ENCODE data around the gene UNC5C. TPM values are rescaled to one million over a fixed set of nuclear protein-coding genes. Genes with fewer than 3 reads are reported as not detected.

UNC5C gene
- total RNA-seq, 1 donor from 2014 or later, result 2.0 TPM

DNA sequence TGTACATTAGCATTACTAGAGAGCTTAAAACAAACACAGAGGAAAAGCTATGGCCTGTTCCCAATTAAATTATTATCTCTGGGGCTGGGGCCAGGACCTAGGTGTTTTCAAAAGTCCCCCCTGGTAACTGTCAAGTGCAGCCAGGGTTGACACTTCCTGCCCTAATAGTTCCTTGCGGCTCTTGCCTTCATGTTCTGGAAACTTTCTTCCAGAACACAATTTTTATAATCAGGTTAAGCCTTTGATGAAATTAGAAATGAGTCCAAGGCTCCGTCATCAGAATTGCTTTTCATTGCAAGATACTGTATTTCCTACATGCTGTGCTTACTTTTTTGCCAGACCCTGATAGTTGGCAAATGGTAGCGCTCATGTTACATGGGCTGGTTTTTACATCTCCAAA, 229.6 kb downstream of the UNC5C start:
- TF ChIP-seq, protein P1, sequence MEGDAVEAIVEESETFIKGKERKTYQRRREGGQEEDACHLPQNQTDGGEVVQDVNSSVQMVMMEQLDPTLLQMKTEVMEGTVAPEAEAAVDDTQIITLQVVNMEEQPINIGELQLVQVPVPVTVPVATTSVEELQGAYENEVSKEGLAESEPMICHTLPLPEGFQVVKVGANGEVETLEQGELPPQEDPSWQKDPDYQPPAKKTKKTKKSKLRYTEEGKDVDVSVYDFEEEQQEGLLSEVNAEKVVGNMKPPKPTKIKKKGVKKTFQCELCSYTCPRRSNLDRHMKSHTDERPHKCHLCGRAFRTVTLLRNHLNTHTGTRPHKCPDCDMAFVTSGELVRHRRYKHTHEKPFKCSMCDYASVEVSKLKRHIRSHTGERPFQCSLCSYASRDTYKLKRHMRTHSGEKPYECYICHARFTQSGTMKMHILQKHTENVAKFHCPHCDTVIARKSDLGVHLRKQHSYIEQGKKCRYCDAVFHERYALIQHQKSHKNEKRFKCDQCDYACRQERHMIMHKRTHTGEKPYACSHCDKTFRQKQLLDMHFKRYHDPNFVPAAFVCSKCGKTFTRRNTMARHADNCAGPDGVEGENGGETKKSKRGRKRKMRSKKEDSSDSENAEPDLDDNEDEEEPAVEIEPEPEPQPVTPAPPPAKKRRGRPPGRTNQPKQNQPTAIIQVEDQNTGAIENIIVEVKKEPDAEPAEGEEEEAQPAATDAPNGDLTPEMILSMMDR (IDR thresholded peaks at IDR 0.05; ENCODE audit: borderline replicate concordance), result no peak
- no peaks in the 10 kb centered on the region for H3K27me3 ChIP-seq (ENCODE audit: low read depth)
- H3K27ac ChIP-seq (replicated peaks), result peak overlapping the region; percentile 68
- peaks cover 3% of the 10 kb centered on the region for H3K9me3 ChIP-seq (replicated peaks)
- intact Hi-C loops (cut with micrococcal nuclease), result no loop called here
- no peak overlapping the region for H3K4me3 ChIP-seq
- no peak for DNase-seq
- no peaks in the 10 kb centered on the region for H3K36me3 ChIP-seq
- H3K4me1 ChIP-seq, result peaks cover 29% of the 10 kb centered on the region

DNA sequence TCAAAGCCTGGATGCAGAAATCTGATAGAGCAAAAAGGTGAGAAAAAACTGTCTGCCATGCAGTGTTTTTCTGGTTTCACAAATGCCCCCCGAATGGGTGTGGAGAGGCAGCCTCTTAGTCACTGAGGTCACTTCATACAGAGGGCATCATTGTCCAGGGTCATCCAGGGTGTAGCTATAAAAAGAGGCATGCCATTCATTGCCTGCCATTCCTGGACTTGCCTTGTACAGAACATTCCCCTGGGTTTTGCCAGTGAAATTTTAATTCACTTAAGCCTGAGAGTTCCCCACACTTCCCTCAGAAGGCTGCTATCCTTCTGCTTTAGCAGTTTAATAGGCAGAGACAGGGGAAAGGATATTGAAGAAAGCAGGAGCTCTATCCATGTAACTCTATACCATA, 230.3 kb downstream of the UNC5C start:
- no peak for DNase-seq
- H3K27ac ChIP-seq (replicated peaks), result peak overlapping the region; percentile 68
- H3K9me3 ChIP-seq (replicated peaks), result no peaks in the 10 kb centered on the region
- no peak overlapping the region for H3K4me3 ChIP-seq
- no peaks in the 10 kb centered on the region for H3K36me3 ChIP-seq
- H3K4me1 ChIP-seq, result peaks cover 29% of the 10 kb centered on the region
- intact Hi-C loops (cut with micrococcal nuclease), result no loop called here
- no peaks in the 10 kb centered on the region for H3K27me3 ChIP-seq (ENCODE audit: low read depth)
- TF ChIP-seq, protein P1 (IDR thresholded peaks at IDR 0.05; ENCODE audit: borderline replicate concordance), result no peak

DNA sequence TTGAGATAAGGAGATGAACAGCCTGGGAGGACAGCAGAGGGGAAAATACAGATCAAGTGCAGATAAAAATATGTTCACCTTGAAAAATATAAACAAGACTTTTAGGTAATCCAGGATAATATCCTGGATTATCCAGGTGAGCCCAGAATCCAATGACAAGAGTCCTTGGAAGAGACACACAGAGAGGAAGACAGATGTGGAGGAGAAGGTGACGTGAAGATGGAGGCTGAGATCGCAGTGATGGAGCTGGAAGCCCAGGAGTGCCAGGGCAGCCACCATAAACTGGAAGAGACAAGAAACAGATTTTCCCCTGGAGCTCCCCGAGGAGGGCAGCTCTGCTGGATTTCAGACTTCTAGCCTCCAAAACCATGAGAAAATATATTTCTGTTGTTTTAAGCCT, 230.7 kb downstream of the UNC5C start:
- intact Hi-C loops (cut with micrococcal nuclease), result no loop called here
- Histone ChIP-seq H3K9me3 (replicated peaks) (no peaks in the 10 kb centered on the region), H3K4me3 (no peak overlapping the region), H3K27ac (replicated peaks) (peak overlapping the region; percentile 68), H3K27me3 (ENCODE audit: low read depth) (no peaks in the 10 kb centered on the region), H3K4me1 (peaks cover 29% of the 10 kb centered on the region), H3K36me3 (no peaks in the 10 kb centered on the region)
- TF ChIP-seq, protein P1 (IDR thresholded peaks at IDR 0.05; ENCODE audit: borderline replicate concordance), result no peak
- DNase-seq, result no peak

DNA sequence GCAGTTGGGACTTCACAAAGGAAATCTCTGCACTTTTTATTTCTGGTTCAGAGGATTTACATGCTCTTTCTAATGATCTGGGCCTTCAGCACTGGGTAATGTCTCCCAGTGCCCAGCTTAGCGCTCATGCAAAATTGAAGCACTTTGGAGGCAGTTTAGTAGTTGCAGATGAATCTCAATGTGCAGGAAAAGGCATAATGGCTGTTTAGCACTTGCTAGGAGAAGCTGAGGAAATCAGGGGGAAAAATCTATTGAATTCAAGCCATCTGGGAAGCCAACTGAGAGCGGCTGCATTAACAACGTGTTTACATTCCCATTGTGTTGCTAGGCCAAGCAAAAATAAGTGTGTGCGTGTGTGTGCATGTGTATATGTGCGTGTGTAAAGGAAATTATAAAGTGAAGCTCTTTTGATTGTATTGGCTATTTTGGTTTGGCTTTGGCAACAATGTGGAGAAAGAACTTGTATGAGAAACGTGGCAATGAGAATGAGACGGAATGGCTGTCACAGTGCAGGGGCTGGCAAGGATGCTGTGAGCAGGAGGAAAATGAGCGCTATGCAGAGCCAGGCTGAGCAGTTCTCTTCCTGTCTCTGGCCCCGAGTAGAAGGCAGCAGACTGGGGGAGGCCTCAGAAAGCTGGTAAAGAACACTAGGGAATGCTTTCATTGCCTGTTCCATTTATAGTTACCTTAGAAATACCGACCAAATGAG, 231.5 kb downstream of the UNC5C start:
- Histone ChIP-seq H3K4me1 (peaks cover 29% of the 10 kb centered on the region), H3K36me3 (no peaks in the 10 kb centered on the region), H3K27me3 (ENCODE audit: low read depth) (no peaks in the 10 kb centered on the region), H3K9me3 (replicated peaks) (no peaks in the 10 kb centered on the region), H3K27ac (replicated peaks) (no peak overlapping the region), H3K4me3 (no peak overlapping the region)
- TF ChIP-seq, protein P1 (IDR thresholded peaks at IDR 0.05; ENCODE audit: borderline replicate concordance), result no peak
- intact Hi-C loops (cut with micrococcal nuclease), result no loop called here
- DNase-seq, result no peak

DNA sequence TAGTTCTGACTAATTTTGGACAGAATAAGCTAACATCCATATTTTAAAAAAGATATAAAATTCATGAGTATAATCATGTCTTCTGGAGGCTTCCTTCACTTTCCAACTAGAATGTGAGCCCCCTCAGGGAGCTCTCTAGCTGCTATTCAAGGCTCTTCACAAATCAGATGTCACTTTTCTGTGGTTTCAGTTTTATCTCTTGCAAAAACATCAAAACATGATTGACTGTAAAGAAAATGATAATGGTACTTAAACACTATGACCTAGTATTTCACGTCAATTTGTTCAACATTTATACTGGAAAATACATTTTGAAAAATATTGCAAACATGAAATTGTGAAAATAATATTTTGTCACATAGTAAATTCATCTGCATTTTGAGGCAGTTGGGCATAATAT, 234.2 kb downstream of the UNC5C start:
- no peak overlapping the region for H3K4me3 ChIP-seq
- H3K27ac ChIP-seq (replicated peaks), result no peak overlapping the region
- intact Hi-C loops (cut with micrococcal nuclease), result no loop called here
- peaks cover 20% of the 10 kb centered on the region for H3K4me1 ChIP-seq
- H3K36me3 ChIP-seq, result no peaks in the 10 kb centered on the region
- H3K27me3 ChIP-seq (ENCODE audit: low read depth), result no peaks in the 10 kb centered on the region
- no peak for DNase-seq
- TF ChIP-seq, protein P1 (IDR thresholded peaks at IDR 0.05; ENCODE audit: borderline replicate concordance), result no peak
- H3K9me3 ChIP-seq (replicated peaks), result no peaks in the 10 kb centered on the region

All from left ventricle myocardium inferior (tissue), 1 donor.